Measurements from ENCODE around the gene ING5. TPM values are rescaled to one million over a fixed set of nuclear protein-coding genes. Genes with fewer than 3 reads are reported as not detected.

ING5 gene
- total RNA-seq, 1 experiment from 2014 or later, result 45.9 TPM

DNA sequence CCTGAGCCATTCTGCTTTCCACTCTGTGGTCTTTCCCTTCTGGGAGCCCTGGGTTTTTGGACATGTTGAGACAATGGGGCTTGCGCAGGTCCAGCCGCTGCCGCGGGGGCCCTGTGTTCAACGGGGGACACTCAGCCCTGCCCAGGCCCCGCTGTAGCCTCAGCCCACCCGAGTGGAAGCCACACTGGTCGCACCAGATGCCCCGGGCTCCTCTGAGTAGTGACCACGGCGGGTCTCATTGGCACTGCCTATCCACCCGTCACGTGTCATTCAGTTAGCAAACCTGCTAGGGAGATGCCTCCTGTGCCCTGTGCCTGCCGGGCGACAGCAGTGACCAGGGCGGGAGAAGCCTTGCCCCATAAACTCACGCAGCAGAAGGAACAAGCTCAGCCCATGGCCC lies 51.7 kb downstream of the ING5 start:
- Histone ChIP-seq H4K20me1 (ENCODE audit: insufficient read depth) (no peaks in the 10 kb centered on the region), H3K4me3 (replicated peaks in 1 of 2; ENCODE audit: low read depth in 1 of 2, low read length in 2 of 2) (no peak overlapping the region), H3K9ac (ENCODE audit: low read length) (no peak overlapping the region), H3K4me1 (ENCODE audit: control insufficient read depth in 1 of 2, insufficient read depth in 2 of 2, low read length in 2 of 2) (no peaks in the 10 kb centered on the region), H3K36me3 (ENCODE audit: control insufficient read depth in 1 of 2, insufficient read depth in 2 of 2, low read length in 2 of 2) (peaks cover 4 to 6% of the 10 kb centered on the region in 2 experiments; a peak in 2 of 4 replicates), H3K79me2 (ENCODE audit: insufficient read depth, low read length) (no peaks in the 10 kb centered on the region), H3K4me2 (ENCODE audit: low read length) (no peak overlapping the region), H2AFZ (ENCODE audit: low read depth, low read length, poor library complexity, severe bottlenecking) (no peak overlapping the region), H3K27me3 (ENCODE audit: insufficient read depth, low read length) (no peaks in the 10 kb centered on the region), H3K9me2 (ENCODE audit: insufficient read depth) (no peaks in the 10 kb centered on the region), H3K9me3 (ENCODE audit: control insufficient read depth in 1 of 2, insufficient read depth in 1 of 2, low read depth in 1 of 2, low read length in 2 of 2) (no peaks in the 10 kb centered on the region), H3K27ac (ENCODE audit: low read depth, low read length) (peak overlapping the region; percentile 7; the same call in 1 of the 2 replicates)
- no TSS peak for BruUV-seq (replicated peaks)
- RAD21 ChIA-PET (ENCODE audit: low non-redundant PET in 1 of 2, low total read pairs in 2 of 2, uncharacterized antibody in 2 of 2, unreplicated experiment in 2 of 2), result no interaction called here
- no peak for ATAC-seq
- TF ChIP-seq ZNF274 (IDR thresholded peaks at IDR 0.05; ENCODE audit: low read depth, low read length) (no peak), ELF1 (IDR thresholded peaks at IDR 0.05; ENCODE audit: borderline replicate concordance, low read depth) (no peak), CEBPB (IDR thresholded peaks at IDR 0.05; ENCODE audit: low read depth) (no peak), FOSL1 (IDR thresholded peaks at IDR 0.05; ENCODE audit: low read depth) (no peak), YY1 (IDR thresholded peaks at IDR 0.05; ENCODE audit: extremely low read depth, insufficient replicate concordance, low read depth, low read length) (no peak), EZH2phosphoT487 (IDR thresholded peaks at IDR 0.05; ENCODE audit: borderline replicate concordance) (no peak)
- TF ChIP-seq, protein P1, sequence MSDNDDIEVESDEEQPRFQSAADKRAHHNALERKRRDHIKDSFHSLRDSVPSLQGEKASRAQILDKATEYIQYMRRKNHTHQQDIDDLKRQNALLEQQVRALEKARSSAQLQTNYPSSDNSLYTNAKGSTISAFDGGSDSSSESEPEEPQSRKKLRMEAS (IDR thresholded peaks at IDR 0.05), result no peak
- TF ChIP-seq, protein P2, sequence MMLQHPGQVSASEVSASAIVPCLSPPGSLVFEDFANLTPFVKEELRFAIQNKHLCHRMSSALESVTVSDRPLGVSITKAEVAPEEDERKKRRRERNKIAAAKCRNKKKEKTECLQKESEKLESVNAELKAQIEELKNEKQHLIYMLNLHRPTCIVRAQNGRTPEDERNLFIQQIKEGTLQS (IDR thresholded peaks at IDR 0.05), result no peak
- CTCF ChIA-PET, result no interaction called here
- POLR2A ChIA-PET, result no interaction called here
- intact Hi-C loops (cut with micrococcal nuclease), result no loop called here
- DNase-seq (ENCODE audit: low read depth, low spot score), result no peak

DNA sequence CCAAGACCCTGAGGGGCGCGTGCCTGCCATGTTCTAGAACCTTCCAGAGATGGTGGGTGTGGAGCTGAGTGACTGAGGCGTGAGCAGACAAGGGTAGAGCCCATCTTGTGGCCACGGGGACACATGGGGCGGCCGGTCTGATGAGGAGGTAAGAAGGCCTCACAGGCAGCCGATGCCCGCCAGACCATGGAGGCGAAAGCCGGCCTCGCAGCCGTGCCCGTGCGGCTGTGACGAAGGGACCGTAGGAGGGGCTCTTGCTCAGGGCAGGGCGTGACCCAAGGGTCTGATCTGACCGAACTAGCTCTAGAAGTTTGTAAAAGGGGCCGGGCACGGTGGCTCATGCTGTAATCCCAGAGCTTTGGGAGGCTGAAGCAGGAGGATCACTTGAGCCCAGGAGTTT lies 52.2 kb downstream of the ING5 start:
- DNase-seq (ENCODE audit: low read depth, low spot score), result no peak
- Histone ChIP-seq H3K9me2 (ENCODE audit: insufficient read depth) (no peaks in the 10 kb centered on the region), H3K4me1 (ENCODE audit: control insufficient read depth in 1 of 2, insufficient read depth in 2 of 2, low read length in 2 of 2) (no peaks in the 10 kb centered on the region), H3K27me3 (ENCODE audit: insufficient read depth, low read length) (no peaks in the 10 kb centered on the region), H3K4me2 (ENCODE audit: low read length) (no peak overlapping the region), H4K20me1 (ENCODE audit: insufficient read depth) (no peaks in the 10 kb centered on the region), H3K9ac (ENCODE audit: low read length) (no peak overlapping the region), H3K9me3 (ENCODE audit: control insufficient read depth in 1 of 2, insufficient read depth in 1 of 2, low read depth in 1 of 2, low read length in 2 of 2) (no peaks in the 10 kb centered on the region), H3K4me3 (replicated peaks in 1 of 2; ENCODE audit: low read depth in 1 of 2, low read length in 2 of 2) (no peak overlapping the region), H3K79me2 (ENCODE audit: insufficient read depth, low read length) (no peaks in the 10 kb centered on the region), H2AFZ (ENCODE audit: low read depth, low read length, poor library complexity, severe bottlenecking) (no peak overlapping the region), H3K27ac (ENCODE audit: low read depth, low read length) (no peak overlapping the region), H3K36me3 (ENCODE audit: control insufficient read depth in 1 of 2, insufficient read depth in 2 of 2, low read length in 2 of 2) (peaks cover 4 to 6% of the 10 kb centered on the region in 2 experiments; a peak in 2 of 4 replicates)
- ChIA-PET CTCF (no interaction called here), POLR2A (no interaction called here), RAD21 (ENCODE audit: low non-redundant PET in 1 of 2, low total read pairs in 2 of 2, uncharacterized antibody in 2 of 2, unreplicated experiment in 2 of 2) (no interaction called here)
- intact Hi-C loops (cut with micrococcal nuclease), result no loop called here
- BruUV-seq (replicated peaks), result no TSS peak
- no peak for ATAC-seq
- TF ChIP-seq SP1 (IDR thresholded peaks at IDR 0.05; ENCODE audit: low read depth) (no peak), CEBPB (IDR thresholded peaks at IDR 0.05; ENCODE audit: low read depth) (no peak), SIN3A (IDR thresholded peaks at IDR 0.05; ENCODE audit: low read depth) (no peak), ELF1 (IDR thresholded peaks at IDR 0.05; ENCODE audit: borderline replicate concordance, low read depth) (no peak), POLR2AphosphoS5 (IDR thresholded peaks at IDR 0.05; ENCODE audit: low read depth, low read length) (no peak), EZH2 (IDR thresholded peaks at IDR 0.05) (no peak), RAD21 (IDR thresholded peaks at IDR 0.05; ENCODE audit: low read depth) (no peak), YY1 (IDR thresholded peaks at IDR 0.05; ENCODE audit: extremely low read depth, insufficient replicate concordance, low read depth, low read length) (no peak), EZH2phosphoT487 (IDR thresholded peaks at IDR 0.05; ENCODE audit: borderline replicate concordance) (no peak)
- TF ChIP-seq, protein P3, sequence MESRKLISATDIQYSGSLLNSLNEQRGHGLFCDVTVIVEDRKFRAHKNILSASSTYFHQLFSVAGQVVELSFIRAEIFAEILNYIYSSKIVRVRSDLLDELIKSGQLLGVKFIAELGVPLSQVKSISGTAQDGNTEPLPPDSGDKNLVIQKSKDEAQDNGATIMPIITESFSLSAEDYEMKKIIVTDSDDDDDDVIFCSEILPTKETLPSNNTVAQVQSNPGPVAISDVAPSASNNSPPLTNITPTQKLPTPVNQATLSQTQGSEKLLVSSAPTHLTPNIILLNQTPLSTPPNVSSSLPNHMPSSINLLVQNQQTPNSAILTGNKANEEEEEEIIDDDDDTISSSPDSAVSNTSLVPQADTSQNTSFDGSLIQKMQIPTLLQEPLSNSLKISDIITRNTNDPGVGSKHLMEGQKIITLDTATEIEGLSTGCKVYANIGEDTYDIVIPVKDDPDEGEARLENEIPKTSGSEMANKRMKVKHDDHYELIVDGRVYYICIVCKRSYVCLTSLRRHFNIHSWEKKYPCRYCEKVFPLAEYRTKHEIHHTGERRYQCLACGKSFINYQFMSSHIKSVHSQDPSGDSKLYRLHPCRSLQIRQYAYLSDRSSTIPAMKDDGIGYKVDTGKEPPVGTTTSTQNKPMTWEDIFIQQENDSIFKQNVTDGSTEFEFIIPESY (IDR thresholded peaks at IDR 0.05; ENCODE audit: extremely low read depth, insufficient replicate concordance, low read length), result no peak
- TF ChIP-seq, protein P4, sequence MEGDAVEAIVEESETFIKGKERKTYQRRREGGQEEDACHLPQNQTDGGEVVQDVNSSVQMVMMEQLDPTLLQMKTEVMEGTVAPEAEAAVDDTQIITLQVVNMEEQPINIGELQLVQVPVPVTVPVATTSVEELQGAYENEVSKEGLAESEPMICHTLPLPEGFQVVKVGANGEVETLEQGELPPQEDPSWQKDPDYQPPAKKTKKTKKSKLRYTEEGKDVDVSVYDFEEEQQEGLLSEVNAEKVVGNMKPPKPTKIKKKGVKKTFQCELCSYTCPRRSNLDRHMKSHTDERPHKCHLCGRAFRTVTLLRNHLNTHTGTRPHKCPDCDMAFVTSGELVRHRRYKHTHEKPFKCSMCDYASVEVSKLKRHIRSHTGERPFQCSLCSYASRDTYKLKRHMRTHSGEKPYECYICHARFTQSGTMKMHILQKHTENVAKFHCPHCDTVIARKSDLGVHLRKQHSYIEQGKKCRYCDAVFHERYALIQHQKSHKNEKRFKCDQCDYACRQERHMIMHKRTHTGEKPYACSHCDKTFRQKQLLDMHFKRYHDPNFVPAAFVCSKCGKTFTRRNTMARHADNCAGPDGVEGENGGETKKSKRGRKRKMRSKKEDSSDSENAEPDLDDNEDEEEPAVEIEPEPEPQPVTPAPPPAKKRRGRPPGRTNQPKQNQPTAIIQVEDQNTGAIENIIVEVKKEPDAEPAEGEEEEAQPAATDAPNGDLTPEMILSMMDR (IDR thresholded peaks at IDR 0.05 in 2 of 3, conservative IDR thresholded peaks at IDR 0.05 in 1 of 3; ENCODE audit: borderline replicate concordance in 1 of 3, insufficient read depth in 1 of 3, low read depth in 2 of 3, low read length in 2 of 3), result no peak
- TF ChIP-seq, protein P1 (IDR thresholded peaks at IDR 0.05), result no peak
